ENCODE measurements around the gene AKR1E2.

AKR1E2 gene

GRCh38 chr10:4825868-4826791, at the start of gene AKR1E2:
Gene AKR1E2 (plus strand): TSS chr10:4826207. CDS start chr10:4826325, 118 bp downstream.
- peak; percentile 90 to 97 for DNase-seq (ENCODE audit: low read depth in 1 of 2, low spot score in 1 of 2)
- in situ Hi-C loops (cut with HindIII; ENCODE audit: low pct_unique_long_range_greater_than_20kb, low sequenced_read_pairs) = no loop called here
- no peak for TF ChIP-seq JUND (IDR thresholded peaks at IDR 0.05; ENCODE audit: low read depth)

GRCh38 chr10:4776234-4776638, 49.8 kb upstream of the AKR1E2 start:
- in situ Hi-C loops (cut with HindIII; ENCODE audit: low pct_unique_long_range_greater_than_20kb, low sequenced_read_pairs) = no loop called here
- no peak for DNase-seq (ENCODE audit: low read depth in 1 of 2, low spot score in 1 of 2)
- TF ChIP-seq JUND (IDR thresholded peaks at IDR 0.05; ENCODE audit: low read depth) = no peak

GRCh38 chr10:4778761-4779160, 47.2 kb upstream of the AKR1E2 start:
- in situ Hi-C loops (cut with HindIII; ENCODE audit: low pct_unique_long_range_greater_than_20kb, low sequenced_read_pairs) = no loop called here
- no peak for TF ChIP-seq JUND (IDR thresholded peaks at IDR 0.05; ENCODE audit: low read depth)
- no peak for DNase-seq (ENCODE audit: low read depth in 1 of 2, low spot score in 1 of 2)

GRCh38 chr10:4780091-4780490, 45.9 kb upstream of the AKR1E2 start:
- no peak for DNase-seq (ENCODE audit: low read depth in 1 of 2, low spot score in 1 of 2)
- in situ Hi-C loops (cut with HindIII; ENCODE audit: low pct_unique_long_range_greater_than_20kb, low sequenced_read_pairs) = no loop called here

GRCh38 chr10:4780782-4781181, 45.2 kb upstream of the AKR1E2 start:
- DNase-seq (ENCODE audit: low read depth in 1 of 2, low spot score in 1 of 2) = no peak
- no peak for TF ChIP-seq JUND (IDR thresholded peaks at IDR 0.05; ENCODE audit: low read depth)
- in situ Hi-C loops (cut with HindIII; ENCODE audit: low pct_unique_long_range_greater_than_20kb, low sequenced_read_pairs) = no loop called here

More at GRCh38 chr10:4780091-4780490, 45.9 kb upstream of the AKR1E2 start:
- no peak for TF ChIP-seq JUND (IDR thresholded peaks at IDR 0.05; ENCODE audit: low read depth)

GRCh38 chr10:4781955-4782354, 44.1 kb upstream of the AKR1E2 start:
- in situ Hi-C loops (cut with HindIII; ENCODE audit: low pct_unique_long_range_greater_than_20kb, low sequenced_read_pairs) = no loop called here
- TF ChIP-seq JUND (IDR thresholded peaks at IDR 0.05; ENCODE audit: low read depth) = no peak
- no peak for DNase-seq (ENCODE audit: low read depth in 1 of 2, low spot score in 1 of 2)

- in situ Hi-C loops (cut with HindIII; ENCODE audit: low pct_unique_long_range_greater_than_20kb, low sequenced_read_pairs) = no loop called here
- DNase-seq (ENCODE audit: low read depth in 1 of 2, low spot score in 1 of 2) = no peak
- TF ChIP-seq JUND (IDR thresholded peaks at IDR 0.05; ENCODE audit: low read depth) = no peak
Observed at GRCh38 chr10:4784667-4785333, 41.2 kb upstream of the AKR1E2 start.

GRCh38 chr10:4786043-4786839, 39.8 kb upstream of the AKR1E2 start:
- TF ChIP-seq JUND (IDR thresholded peaks at IDR 0.05; ENCODE audit: low read depth) = no peak
- DNase-seq (ENCODE audit: low read depth in 1 of 2, low spot score in 1 of 2) = no peak
- in situ Hi-C loops (cut with HindIII; ENCODE audit: low pct_unique_long_range_greater_than_20kb, low sequenced_read_pairs) = no loop called here

- in situ Hi-C loops (cut with HindIII; ENCODE audit: low pct_unique_long_range_greater_than_20kb, low sequenced_read_pairs) = no loop called here
- TF ChIP-seq JUND (IDR thresholded peaks at IDR 0.05; ENCODE audit: low read depth) = no peak
- DNase-seq (ENCODE audit: low read depth in 1 of 2, low spot score in 1 of 2) = no peak
Observed at GRCh38 chr10:4790045-4790444, 36.0 kb upstream of the AKR1E2 start.

GRCh38 chr10:4790922-4791321, 35.1 kb upstream of the AKR1E2 start:
- in situ Hi-C loops (cut with HindIII; ENCODE audit: low pct_unique_long_range_greater_than_20kb, low sequenced_read_pairs) = no loop called here
- TF ChIP-seq JUND (IDR thresholded peaks at IDR 0.05; ENCODE audit: low read depth) = no peak
- no peak for DNase-seq (ENCODE audit: low read depth in 1 of 2, low spot score in 1 of 2)

GRCh38 chr10:4792381-4792780, 33.6 kb upstream of the AKR1E2 start:
- TF ChIP-seq JUND (IDR thresholded peaks at IDR 0.05; ENCODE audit: low read depth) = no peak
- in situ Hi-C loops (cut with HindIII; ENCODE audit: low pct_unique_long_range_greater_than_20kb, low sequenced_read_pairs) = no loop called here
- no peak for DNase-seq (ENCODE audit: low read depth in 1 of 2, low spot score in 1 of 2)

- no peak for TF ChIP-seq JUND (IDR thresholded peaks at IDR 0.05; ENCODE audit: low read depth)
- in situ Hi-C loops (cut with HindIII; ENCODE audit: low pct_unique_long_range_greater_than_20kb, low sequenced_read_pairs) = no loop called here
- no peak for DNase-seq (ENCODE audit: low read depth in 1 of 2, low spot score in 1 of 2)
Observed at GRCh38 chr10:4801405-4801804, 24.6 kb upstream of the AKR1E2 start.

Measured in T47D (cell line).